HG03457 (cell line): ENCODE results near the gene UBE2I.

Source experiments
- ATAC-seq: cut with Tn5 transposase; IDR thresholded peaks from one replicate; pipeline ENCODE4 v1.9.1; 2021; ENCODE audit warnings: moderate number of reproducible peaks; ENCODE audit not compliant: unreplicated experiment

UBE2I gene

DNA sequence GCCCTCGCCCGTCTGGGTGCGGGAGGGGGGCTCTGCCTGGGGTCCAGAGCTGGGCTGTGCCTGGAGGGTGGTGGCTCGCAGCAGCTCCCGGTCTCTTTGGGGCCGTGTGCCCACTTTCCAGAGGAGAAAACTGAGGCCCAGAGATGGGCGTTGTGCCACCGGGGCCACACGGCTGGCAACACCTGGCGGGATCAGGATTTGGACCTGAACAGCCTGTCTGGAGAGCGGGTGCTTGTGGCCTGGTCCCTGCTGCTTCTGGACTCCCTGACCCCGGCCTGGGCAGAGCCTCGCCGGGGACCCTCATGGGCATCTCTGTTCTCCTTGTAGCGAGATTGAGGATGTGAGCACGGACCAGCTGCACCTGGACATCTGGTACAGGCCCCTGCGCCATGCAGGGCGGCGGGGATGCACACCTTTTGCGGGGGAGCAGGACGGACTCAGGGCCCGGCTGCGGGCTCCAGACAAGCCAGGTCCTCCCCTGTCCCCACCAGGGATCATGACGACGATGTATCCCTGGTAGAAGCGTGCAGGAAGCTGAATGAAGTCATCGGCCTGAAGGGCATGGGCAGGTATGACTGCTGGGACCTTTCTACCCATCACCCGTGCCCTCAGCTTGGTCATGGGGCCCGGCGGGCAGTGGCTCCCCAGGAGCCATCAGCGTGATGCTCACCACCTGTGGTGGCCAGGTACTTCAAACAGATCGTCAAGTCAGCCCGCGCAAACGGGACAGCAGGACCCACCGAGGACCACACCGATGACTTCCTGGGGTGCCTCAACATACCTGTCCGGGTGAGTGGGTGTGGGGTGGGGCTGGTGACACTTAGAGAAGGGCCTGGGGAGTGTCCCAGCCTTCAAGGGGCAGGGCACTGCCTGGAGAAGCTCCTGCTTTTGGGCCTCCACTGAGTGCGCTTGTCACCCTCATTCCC is 32.3 kb downstream of the UBE2I start:
- ATAC-seq = no peak

- peak; percentile 61 for ATAC-seq
Measured at GRCh38 chr16:1342526-1343427, 33.3 kb downstream of the UBE2I start.

DNA sequence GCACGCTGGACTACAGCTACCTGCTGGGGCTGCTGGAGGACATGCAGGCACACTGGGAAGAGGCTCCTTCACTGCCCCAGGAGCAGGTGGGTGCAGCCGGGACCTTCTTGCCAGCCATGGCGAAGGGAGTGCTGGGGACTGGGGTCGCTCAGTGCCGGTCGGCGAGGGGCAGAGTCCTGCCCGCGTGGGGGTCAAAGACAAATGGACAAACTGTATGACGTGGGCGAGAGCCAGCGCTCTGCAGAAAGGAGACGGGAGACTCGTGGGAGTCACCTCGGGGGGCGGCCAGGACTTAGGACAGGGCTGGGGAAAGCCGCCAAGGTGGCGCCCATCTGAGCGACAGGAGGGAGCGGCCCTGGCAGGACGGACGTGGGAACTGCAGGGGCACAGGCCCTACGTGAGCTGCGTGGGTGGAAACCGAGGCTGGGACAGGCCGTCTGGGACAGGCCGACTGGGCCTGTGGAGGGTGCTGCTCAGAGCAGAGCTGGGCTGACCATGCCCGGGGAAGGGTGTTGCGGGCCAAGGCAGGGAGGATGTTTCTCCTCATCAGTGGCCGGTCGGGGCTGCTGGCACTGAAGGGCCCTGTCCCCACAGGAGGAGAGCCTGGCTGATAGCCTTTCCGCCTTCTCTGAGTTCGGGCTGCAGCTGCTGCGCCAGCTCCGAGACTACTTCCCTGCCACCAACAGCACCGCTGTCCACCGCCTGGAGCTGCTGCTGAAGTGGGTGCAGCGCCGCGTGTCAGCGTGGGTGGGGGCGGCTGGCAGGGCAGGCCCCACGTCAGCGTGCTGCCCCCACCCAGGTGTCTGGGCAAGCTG is 34.2 kb downstream of the UBE2I start:
- ATAC-seq = no peak

- no peak for ATAC-seq
Measured at GRCh38 chr16:1344499-1344898, 35.1 kb downstream of the UBE2I start.

DNA sequence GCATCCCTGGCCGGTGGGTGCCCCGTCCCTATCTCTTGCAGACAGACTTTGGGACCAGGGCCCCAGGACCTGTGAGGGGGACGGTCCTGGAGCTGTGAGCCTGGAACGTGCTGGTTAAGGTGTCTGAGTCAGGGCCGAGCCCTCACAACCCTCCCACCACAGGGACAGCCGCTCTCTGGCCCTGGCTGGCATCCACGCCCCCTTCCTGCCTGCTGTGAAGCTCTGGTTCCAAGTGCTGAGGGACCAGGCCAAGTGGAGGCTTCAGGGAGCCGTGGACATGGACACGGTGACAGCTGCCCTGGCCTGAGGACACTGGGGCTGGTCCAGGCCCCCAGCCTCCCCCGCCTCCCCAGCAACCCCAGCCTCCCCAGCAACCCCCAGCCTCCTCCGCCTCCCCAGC is 35.7 kb downstream of the UBE2I start:
- no peak for ATAC-seq

- ATAC-seq = no peak
Measured at GRCh38 chr16:1345651-1346421, 36.4 kb downstream of the UBE2I start.

DNA sequence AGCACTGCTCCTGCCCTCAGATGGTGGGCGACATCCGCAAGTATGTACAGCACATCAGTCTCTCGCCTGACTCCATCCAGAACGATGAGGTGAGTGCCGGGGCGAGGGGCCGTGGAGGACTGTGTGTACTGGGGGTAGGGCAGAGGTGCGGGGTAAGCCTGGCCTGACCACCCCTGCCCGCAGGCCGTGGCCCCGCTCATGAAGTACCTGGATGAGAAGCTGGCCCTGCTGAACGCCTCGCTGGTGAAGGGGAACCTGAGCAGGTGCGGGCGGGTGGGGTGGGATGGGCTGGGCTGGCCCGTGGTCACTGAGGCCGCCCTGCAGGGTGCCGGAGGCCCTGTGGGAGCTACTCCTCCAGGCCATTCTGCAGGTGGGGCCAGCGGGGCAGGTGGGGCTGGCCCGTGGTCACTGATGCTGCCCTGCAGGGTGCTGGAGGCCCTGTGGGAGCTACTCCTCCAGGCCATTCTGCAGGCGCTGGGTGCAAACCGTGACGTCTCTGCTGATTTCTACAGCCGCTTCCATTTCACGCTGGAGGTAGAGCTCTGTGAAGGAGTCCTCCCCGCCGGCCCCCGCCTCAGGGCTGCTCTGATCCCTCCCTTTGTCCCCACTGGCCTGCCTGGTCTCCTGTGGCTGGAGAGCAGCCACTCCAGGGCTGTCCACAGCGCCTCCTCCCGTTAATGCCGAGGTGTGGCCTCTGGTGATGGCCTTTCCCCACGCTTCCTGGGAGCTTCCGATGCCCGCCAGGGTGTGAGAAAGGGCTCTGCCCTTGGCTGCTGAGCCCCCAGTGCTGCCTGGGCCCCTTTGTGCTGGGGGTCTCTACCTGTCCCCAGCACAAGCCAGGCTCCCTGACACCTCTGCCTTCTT is 37.2 kb downstream of the UBE2I start:
- ATAC-seq = no peak

- ATAC-seq = no peak
Measured at GRCh38 chr16:1347286-1347855, 37.9 kb downstream of the UBE2I start.

- ATAC-seq = no peak
Measured at GRCh38 chr16:1347962-1348361, 38.5 kb downstream of the UBE2I start.

GRCh38 chr16:1348441-1348840 is 39.0 kb downstream of the UBE2I start:
- ATAC-seq = no peak

GRCh38 chr16:1348926-1349325 is 39.5 kb downstream of the UBE2I start:
- ATAC-seq = no peak

DNA sequence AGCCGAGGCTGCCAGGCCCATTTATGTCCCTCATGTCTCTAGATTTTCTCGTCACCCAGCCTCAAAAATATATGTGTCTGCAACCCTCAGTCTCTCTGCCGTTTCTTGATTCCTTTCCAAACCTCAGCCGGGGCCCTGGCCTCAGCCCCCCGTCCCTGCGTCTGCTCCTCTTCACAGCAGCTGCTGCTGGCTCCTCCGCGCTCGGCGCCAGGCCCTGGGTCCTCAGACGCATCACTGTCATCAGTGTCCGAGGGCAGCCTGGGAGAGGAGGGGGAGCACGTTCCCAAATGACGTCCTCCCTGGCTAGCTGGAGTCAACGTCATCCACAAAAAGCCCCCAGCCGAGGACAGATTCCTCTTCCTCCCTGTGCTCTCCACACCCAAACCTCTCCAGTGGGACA is 39.9 kb downstream of the UBE2I start:
- no peak for ATAC-seq

DNA sequence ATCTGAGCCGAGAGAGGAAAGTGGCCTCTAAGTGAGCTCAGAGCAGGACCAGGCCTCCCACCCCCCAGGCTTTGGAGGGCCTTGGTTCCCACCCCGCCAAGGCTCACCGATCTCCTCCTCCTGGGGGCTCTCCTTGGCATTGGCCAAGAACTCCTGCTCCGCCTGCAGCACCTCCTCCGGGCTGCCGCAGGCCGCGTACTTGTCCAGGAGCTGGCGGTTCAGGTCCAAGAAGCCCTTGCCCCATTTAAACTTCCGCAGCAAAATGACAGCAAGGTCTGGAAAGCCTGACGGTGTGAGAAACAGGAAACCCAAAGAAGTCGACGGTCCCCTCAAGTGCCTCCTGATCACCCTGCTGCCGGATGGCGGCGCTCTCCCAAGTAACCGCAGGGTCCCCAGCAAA is 40.5 kb downstream of the UBE2I start:
- ATAC-seq = no peak

DNA sequence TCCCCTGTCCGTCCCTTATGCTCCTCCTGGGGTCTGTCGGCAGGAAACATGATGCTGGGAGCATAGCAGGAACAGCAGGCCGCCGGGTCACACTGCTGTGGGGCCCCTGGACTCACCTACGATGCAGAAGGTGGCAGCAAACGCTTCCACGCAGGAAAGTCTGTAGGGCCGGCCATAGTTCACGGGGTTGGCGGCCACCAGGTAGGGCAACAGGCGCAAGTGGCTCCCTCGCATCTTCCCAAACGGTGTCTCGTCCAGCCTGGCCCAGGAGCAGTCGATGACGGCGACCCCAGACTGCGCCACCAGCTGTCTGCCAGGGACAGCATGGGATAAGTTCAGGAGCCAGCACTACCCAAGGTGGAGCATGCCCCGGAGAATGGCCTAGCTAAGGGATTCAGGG is 41.3 kb downstream of the UBE2I start:
- ATAC-seq = no peak

GRCh38 chr16:1351215-1351581 is 41.8 kb downstream of the UBE2I start:
- ATAC-seq = peak; percentile 12

- peak; percentile 41 for ATAC-seq
Measured at GRCh38 chr16:1351582-1352362, 42.3 kb downstream of the UBE2I start, which contains the start of the genes GNPTG and TSR3. Gene GNPTG, plus strand, starts transcription at chr16:1351931. Its CDS starts 35 bp downstream, at chr16:1351966. Gene TSR3, minus strand, starts transcription at chr16:1351878. Its CDS starts 74 bp downstream, at chr16:1351804.

GRCh38 chr16:1354815-1355540 is 45.5 kb downstream of the UBE2I start:
- no peak for ATAC-seq
